Nephron (organoid): ENCODE results near the gene TMEM51.

Experiments used
- H3K27ac Mint-ChIP-seq, 3 experiments: 2 replicates each; pipeline ENCODE4 v1.8.0; 2020; ENCODE audit warnings: mixed read lengths in 3 of 3, mild to moderate bottlenecking in 2 of 3, moderate library complexity in 1 of 3
- H3K27me3 Mint-ChIP-seq: 2 replicates; pipeline ENCODE4 v1.8.0; 2021; ENCODE audit warnings: low read depth, mild to moderate bottlenecking, moderate library complexity, mixed read lengths
- H3K36me3 Mint-ChIP-seq: 2 replicates; pipeline ENCODE4 v1.8.0; 2020; ENCODE audit warnings: low read depth, mixed read lengths
- H3K4me1 Mint-ChIP-seq: 2 replicates; pipeline ENCODE4 v1.8.0; 2020; ENCODE audit warnings: mixed read lengths
- H3K4me3 Mint-ChIP-seq, 3 experiments: 2 replicates each; pipeline ENCODE4 v1.8.0; 2020; ENCODE audit warnings: mild to moderate bottlenecking in 3 of 3, mixed read lengths in 3 of 3, moderate library complexity in 2 of 3
- H3K9me3 Mint-ChIP-seq: 2 replicates; pipeline ENCODE4 v1.8.0; 2020; ENCODE audit warnings: mixed read lengths
- CTCF ChIP-seq, 3 experiments: fragments of 200-600 bp; sonication (generic); IDR thresholded peaks; one replicate each; pipeline ENCODE4 v1.5.0; 2021; ENCODE audit warnings: antibody characterized with exemption in 3 of 3; ENCODE audit not compliant: unreplicated experiment in 3 of 3

The TMEM51 gene

GRCh38 chr1:15236321-15236721, 82.8 kb downstream of the TMEM51 start:
- H3K9me3 Mint-ChIP-seq, result no peaks in the 10 kb centered on the region
- no peak overlapping the region for H3K27ac Mint-ChIP-seq
- no peak for TF ChIP-seq CTCF (IDR thresholded peaks at IDR 0.05; ENCODE audit: unreplicated experiment in 3 of 3)
- peaks cover 7% of the 10 kb centered on the region for H3K27me3 Mint-ChIP-seq
- H3K4me1 Mint-ChIP-seq, result no peaks in the 10 kb centered on the region
- no peak overlapping the region for H3K4me3 Mint-ChIP-seq
- no peaks in the 10 kb centered on the region for H3K36me3 Mint-ChIP-seq

- no peaks in the 10 kb centered on the region for H3K9me3 Mint-ChIP-seq
- H3K27ac Mint-ChIP-seq, result no peak overlapping the region
- H3K36me3 Mint-ChIP-seq, result no peaks in the 10 kb centered on the region
- no peak for TF ChIP-seq CTCF (IDR thresholded peaks at IDR 0.05; ENCODE audit: unreplicated experiment in 3 of 3)
- peaks cover 5% of the 10 kb centered on the region for H3K27me3 Mint-ChIP-seq
- no peaks in the 10 kb centered on the region for H3K4me1 Mint-ChIP-seq
- H3K4me3 Mint-ChIP-seq, result no peak overlapping the region
Measured at GRCh38 chr1:15236746-15237145, 83.2 kb downstream of the TMEM51 start.

GRCh38 chr1:15238789-15239188, 85.2 kb downstream of the TMEM51 start:
- TF ChIP-seq CTCF (IDR thresholded peaks at IDR 0.05; ENCODE audit: unreplicated experiment in 3 of 3), result no peak
- Mint-ChIP-seq H3K36me3 (no peaks in the 10 kb centered on the region), H3K4me3 (no peak overlapping the region), H3K9me3 (no peaks in the 10 kb centered on the region), H3K4me1 (peaks cover 11% of the 10 kb centered on the region), H3K27me3 (peaks cover 5% of the 10 kb centered on the region), H3K27ac (no peak overlapping the region)

DNA sequence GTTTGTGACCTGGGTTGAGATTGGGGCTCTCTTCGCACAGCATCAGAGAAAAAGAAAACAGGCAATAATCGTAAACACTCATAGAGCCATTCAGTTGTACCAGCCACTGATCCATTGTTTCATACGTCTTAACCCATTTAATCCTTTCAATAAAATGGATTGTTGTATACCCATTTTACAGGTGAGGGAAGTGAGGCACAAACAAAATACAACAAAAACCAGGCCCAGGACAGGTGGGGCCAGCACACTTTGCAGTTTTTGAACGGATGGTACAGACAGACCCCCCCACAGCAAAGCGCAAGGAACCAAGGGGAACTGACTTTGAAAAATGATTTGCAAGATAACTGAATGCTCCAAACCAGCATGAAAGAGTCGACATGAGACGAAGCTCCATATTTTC, 89.2 kb downstream of the TMEM51 start:
- no peak for TF ChIP-seq CTCF (IDR thresholded peaks at IDR 0.05; ENCODE audit: unreplicated experiment in 3 of 3)
- Mint-ChIP-seq H3K9me3 (no peaks in the 10 kb centered on the region), H3K4me3 (no peak overlapping the region), H3K27me3 (peaks cover 12% of the 10 kb centered on the region), H3K27ac (peak overlapping the region in 1 of 3 experiments; percentile 20), H3K36me3 (no peaks in the 10 kb centered on the region), H3K4me1 (peaks cover 46% of the 10 kb centered on the region)

- Mint-ChIP-seq H3K36me3 (no peaks in the 10 kb centered on the region), H3K27ac (peak overlapping the region in 2 of 3 experiments; percentile 18 to 22), H3K9me3 (no peaks in the 10 kb centered on the region), H3K27me3 (peaks cover 17% of the 10 kb centered on the region), H3K4me1 (peaks cover 49% of the 10 kb centered on the region), H3K4me3 (no peak overlapping the region)
- no peak for TF ChIP-seq CTCF (IDR thresholded peaks at IDR 0.05; ENCODE audit: unreplicated experiment in 3 of 3)
Measured at GRCh38 chr1:15243275-15244043, 89.9 kb downstream of the TMEM51 start.

- Mint-ChIP-seq H3K4me1 (peaks cover 54% of the 10 kb centered on the region), H3K9me3 (no peaks in the 10 kb centered on the region), H3K36me3 (no peaks in the 10 kb centered on the region), H3K27ac (peak overlapping the region; percentile 31 to 80 (median 74)), H3K27me3 (peaks cover 29% of the 10 kb centered on the region), H3K4me3 (peak overlapping the region in 1 of 3 experiments; percentile 34)
- TF ChIP-seq CTCF (IDR thresholded peaks at IDR 0.05; ENCODE audit: unreplicated experiment in 3 of 3), result no peak
Measured at GRCh38 chr1:15244813-15245212, 91.3 kb downstream of the TMEM51 start.
